DND-41 (cell line): ENCODE data around the gene DCBLD1.

Experiments used
- ATAC-seq: fragments of 200-7000 bp; cut with Tn5 transposase; 3 replicates; pipeline ENCODE4 v1.9.1; 2021; ENCODE audit warnings: low read depth; ENCODE audit not compliant: insufficient read depth
- DNase-seq: peaks from one replicate; pipeline ENCODE4 v3.0.0-alpha.2; 2020
- H2AFZ ChIP-seq: 2 replicates; pipeline ENCODE4 v1.6.0; 2012; ENCODE audit warnings: low read depth, low read length
- H3K27ac ChIP-seq: 2 replicates; pipeline ENCODE4 v1.5.1; 2012; ENCODE audit warnings: low read length, inconsistent platforms
- H3K27me3 ChIP-seq: fragments of 200-600 bp; sonication (generic); 2 replicates; pipeline ENCODE4 v1.6.0; 2012; ENCODE audit warnings: low read length, mild to moderate bottlenecking, inconsistent platforms; ENCODE audit not compliant: insufficient read depth, poor library complexity
- H3K36me3 ChIP-seq: 2 replicates; pipeline ENCODE4 v1.5.1; 2012; ENCODE audit warnings: low read length, inconsistent platforms; ENCODE audit not compliant: insufficient read depth
- H3K4me1 ChIP-seq: 2 replicates; pipeline ENCODE4 v1.5.1; 2012; ENCODE audit warnings: mild to moderate bottlenecking, low read length; ENCODE audit not compliant: insufficient read depth
- H3K4me2 ChIP-seq: 2 replicates; pipeline ENCODE4 v1.6.0; 2012; ENCODE audit warnings: mild to moderate bottlenecking, moderate library complexity, low read length, inconsistent platforms; ENCODE audit not compliant: insufficient read depth
- H3K4me3 ChIP-seq, 2 experiments: fragments of 200-600 bp in 1 of 2; shearing (Covaris generic) in 1 of 2; 2 replicates each; pipeline ENCODE4 v1.5.1; 2012 to 2016; ENCODE audit warnings: inconsistent platforms in 2 of 2, low read length in 2 of 2, mild to moderate bottlenecking in 2 of 2, low read depth in 1 of 2, moderate library complexity in 1 of 2
- H3K79me2 ChIP-seq: 2 replicates; pipeline ENCODE4 v1.6.0; 2012; ENCODE audit warnings: low read length, inconsistent platforms; ENCODE audit not compliant: insufficient read depth
- H3K9ac ChIP-seq: 2 replicates; pipeline ENCODE4 v1.6.0; 2012; ENCODE audit warnings: low read depth, mild to moderate bottlenecking, inconsistent platforms, low read length, moderate library complexity
- H3K9me3 ChIP-seq: 2 replicates; pipeline ENCODE4 v1.5.1; 2012; ENCODE audit warnings: low read length, moderate library complexity, mild to moderate bottlenecking, inconsistent platforms; ENCODE audit not compliant: insufficient read depth, severe bottlenecking
- H4K20me1 ChIP-seq: 2 replicates; pipeline ENCODE4 v1.6.0; 2012; ENCODE audit warnings: low read length; ENCODE audit not compliant: insufficient read depth
- CTCF ChIP-seq: IDR thresholded peaks from 2 replicates; pipeline ENCODE4 v1.5.1; 2012; ENCODE audit warnings: borderline replicate concordance, low read length, moderate library complexity, mild to moderate bottlenecking; ENCODE audit not compliant: poor library complexity, severe bottlenecking; ENCODE audit errors: extremely low read depth
- EZH2 ChIP-seq: IDR thresholded peaks from 3 replicates; pipeline ENCODE4 v1.6.1; 2012; ENCODE audit warnings: borderline replicate concordance, low read depth, mild to moderate bottlenecking, moderate library complexity, low read length, inconsistent platforms; ENCODE audit not compliant: severe bottlenecking

Gene DCBLD1

GRCh38 chr6:117506907-117507306 is 24.4 kb downstream of the DCBLD1 start:
- Histone ChIP-seq H2AFZ (no peak overlapping the region), H3K4me1 (no peaks in the 10 kb centered on the region), H3K27ac (no peak overlapping the region), H3K36me3 (no peaks in the 10 kb centered on the region), H3K79me2 (no peaks in the 10 kb centered on the region), H3K4me3 (no peak overlapping the region), H3K9ac (no peak overlapping the region), H3K27me3 (peaks cover 12% of the 10 kb centered on the region), H4K20me1 (no peaks in the 10 kb centered on the region), H3K9me3 (no peaks in the 10 kb centered on the region), H3K4me2 (no peak overlapping the region)
- ATAC-seq (no peak), DNase-seq (no peak)
- no peak for TF ChIP-seq EZH2

- no peak for DNase-seq
- no peaks in the 10 kb centered on the region for H3K79me2 ChIP-seq
Measured at GRCh38 chr6:117508450-117508971, 26.0 kb downstream of the DCBLD1 start.

GRCh38 chr6:117509021-117509420 is 26.5 kb downstream of the DCBLD1 start:
- H4K20me1 ChIP-seq = no peaks in the 10 kb centered on the region
- H2AFZ ChIP-seq = no peak overlapping the region
- no peaks in the 10 kb centered on the region for H3K4me1 ChIP-seq
- no peak overlapping the region for H3K27ac ChIP-seq
- H3K9me3 ChIP-seq = no peaks in the 10 kb centered on the region
- peaks cover 15% of the 10 kb centered on the region for H3K27me3 ChIP-seq
- no peaks in the 10 kb centered on the region for H3K36me3 ChIP-seq
- DNase-seq = no peak
- no peak overlapping the region for H3K4me2 ChIP-seq
- H3K9ac ChIP-seq = no peak overlapping the region
- TF ChIP-seq CTCF = no peak
- TF ChIP-seq EZH2 = no peak
- no peak overlapping the region for H3K4me3 ChIP-seq
- no peak for ATAC-seq
- H3K79me2 ChIP-seq = no peaks in the 10 kb centered on the region

More at GRCh38 chr6:117508450-117508971, 26.0 kb downstream of the DCBLD1 start:
- Histone ChIP-seq H3K4me1 (no peaks in the 10 kb centered on the region), H2AFZ (no peak overlapping the region), H3K9ac (no peak overlapping the region), H4K20me1 (no peaks in the 10 kb centered on the region), H3K4me3 (no peak overlapping the region), H3K36me3 (no peaks in the 10 kb centered on the region), H3K27ac (no peak overlapping the region), H3K9me3 (no peaks in the 10 kb centered on the region), H3K4me2 (no peak overlapping the region), H3K27me3 (peaks cover 15% of the 10 kb centered on the region)
- TF ChIP-seq CTCF (no peak), EZH2 (no peak)
- ATAC-seq = no peak

GRCh38 chr6:117512056-117512828 is 29.8 kb downstream of the DCBLD1 start:
- DNase-seq (no peak), ATAC-seq (no peak)
- Histone ChIP-seq H3K36me3 (no peaks in the 10 kb centered on the region), H3K4me2 (no peak overlapping the region), H3K9me3 (no peaks in the 10 kb centered on the region), H3K4me3 (no peak overlapping the region), H3K79me2 (no peaks in the 10 kb centered on the region), H3K4me1 (no peaks in the 10 kb centered on the region), H4K20me1 (no peaks in the 10 kb centered on the region), H2AFZ (no peak overlapping the region), H3K27me3 (peaks cover 15% of the 10 kb centered on the region), H3K27ac (no peak overlapping the region), H3K9ac (no peak overlapping the region)
- TF ChIP-seq EZH2 (no peak), CTCF (no peak)
